ENCODE data around the gene PCNX2.

PCNX2 gene

DNA sequence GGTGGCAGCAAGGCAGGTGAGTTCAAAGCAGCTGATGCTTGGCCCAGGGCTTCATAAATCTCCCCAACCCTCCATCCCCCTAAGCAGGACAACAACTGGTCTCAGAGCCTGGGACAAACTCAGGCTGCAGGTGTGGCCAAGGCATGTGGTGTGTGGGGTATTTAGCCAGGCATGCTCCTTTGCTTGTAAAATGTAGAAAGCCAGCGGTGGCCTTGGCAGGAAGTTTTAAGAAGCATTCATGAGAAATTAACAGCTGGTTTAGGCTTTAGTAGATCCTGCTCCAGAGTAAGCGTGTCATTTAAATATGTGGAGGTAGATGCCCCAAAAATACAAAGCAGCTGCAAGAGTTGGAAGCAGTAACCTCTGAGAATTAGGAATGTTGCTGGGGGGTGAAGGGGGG lies 300.3 kb downstream of the PCNX2 start (continued):
- TF ChIP-seq, protein P1, sequence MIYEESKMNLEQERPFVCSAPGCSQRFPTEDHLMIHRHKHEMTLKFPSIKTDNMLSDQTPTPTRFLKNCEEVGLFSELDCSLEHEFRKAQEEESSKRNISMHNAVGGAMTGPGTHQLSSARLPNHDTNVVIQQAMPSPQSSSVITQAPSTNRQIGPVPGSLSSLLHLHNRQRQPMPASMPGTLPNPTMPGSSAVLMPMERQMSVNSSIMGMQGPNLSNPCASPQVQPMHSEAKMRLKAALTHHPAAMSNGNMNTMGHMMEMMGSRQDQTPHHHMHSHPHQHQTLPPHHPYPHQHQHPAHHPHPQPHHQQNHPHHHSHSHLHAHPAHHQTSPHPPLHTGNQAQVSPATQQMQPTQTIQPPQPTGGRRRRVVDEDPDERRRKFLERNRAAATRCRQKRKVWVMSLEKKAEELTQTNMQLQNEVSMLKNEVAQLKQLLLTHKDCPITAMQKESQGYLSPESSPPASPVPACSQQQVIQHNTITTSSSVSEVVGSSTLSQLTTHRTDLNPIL (CRISPR knock-in tag; IDR thresholded peaks at IDR 0.05; ENCODE audit: low read depth), result no peak
- no peak for TF ChIP-seq SNAI2 (CRISPR knock-in tag; IDR thresholded peaks at IDR 0.05)
- no peak for TF ChIP-seq ZC3H10 (CRISPR knock-in tag; IDR thresholded peaks at IDR 0.05)

DNA sequence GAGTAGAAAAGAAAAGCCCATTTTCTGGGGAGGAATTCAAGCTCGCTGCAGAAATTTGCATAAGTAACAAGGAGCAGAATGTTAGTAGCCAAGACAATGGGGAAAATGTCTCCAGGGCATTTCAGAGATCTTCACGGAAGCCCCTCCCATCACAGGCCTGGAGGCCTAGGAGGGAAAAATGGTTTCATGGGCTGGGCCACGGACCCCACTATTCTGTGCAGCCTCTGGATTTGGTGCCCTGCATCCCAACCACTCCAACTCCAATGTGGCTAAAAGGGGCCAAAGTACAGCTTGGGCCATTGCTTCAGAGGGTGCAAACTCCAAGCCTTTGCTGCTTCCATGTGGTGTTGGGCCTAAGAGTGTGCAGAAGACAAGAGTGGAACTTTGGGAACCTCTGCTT lies 302.0 kb downstream of the PCNX2 start:
- TF ChIP-seq, protein P2, sequence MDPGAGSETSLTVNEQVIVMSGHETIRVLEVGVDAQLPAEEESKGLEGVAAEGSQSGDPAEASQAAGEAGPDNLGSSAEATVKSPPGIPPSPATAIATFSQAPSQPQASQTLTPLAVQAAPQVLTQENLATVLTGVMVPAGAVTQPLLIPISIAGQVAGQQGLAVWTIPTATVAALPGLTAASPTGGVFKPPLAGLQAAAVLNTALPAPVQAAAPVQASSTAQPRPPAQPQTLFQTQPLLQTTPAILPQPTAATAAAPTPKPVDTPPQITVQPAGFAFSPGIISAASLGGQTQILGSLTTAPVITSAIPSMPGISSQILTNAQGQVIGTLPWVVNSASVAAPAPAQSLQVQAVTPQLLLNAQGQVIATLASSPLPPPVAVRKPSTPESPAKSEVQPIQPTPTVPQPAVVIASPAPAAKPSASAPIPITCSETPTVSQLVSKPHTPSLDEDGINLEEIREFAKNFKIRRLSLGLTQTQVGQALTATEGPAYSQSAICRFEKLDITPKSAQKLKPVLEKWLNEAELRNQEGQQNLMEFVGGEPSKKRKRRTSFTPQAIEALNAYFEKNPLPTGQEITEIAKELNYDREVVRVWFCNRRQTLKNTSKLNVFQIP (CRISPR knock-in tag; IDR thresholded peaks at IDR 0.05; ENCODE audit: borderline replicate concordance, low read depth), result no peak
- no peak for TF ChIP-seq ISL1 (CRISPR knock-in tag; IDR thresholded peaks at IDR 0.05)
- TF ChIP-seq ZFP30 (CRISPR knock-in tag; IDR thresholded peaks at IDR 0.05), result no peak
- no peak for TF ChIP-seq BACH2 (CRISPR knock-in tag; IDR thresholded peaks at IDR 0.05; ENCODE audit: borderline replicate concordance)
- TF ChIP-seq ESRRG (CRISPR knock-in tag; IDR thresholded peaks at IDR 0.05), result no peak
- no peak for TF ChIP-seq ARNTL (CRISPR knock-in tag; IDR thresholded peaks at IDR 0.05; ENCODE audit: borderline replicate concordance, low read depth)
- no peak for TF ChIP-seq RARB (CRISPR knock-in tag; IDR thresholded peaks at IDR 0.05)
- no peak for TF ChIP-seq PPARA (CRISPR knock-in tag; IDR thresholded peaks at IDR 0.05; ENCODE audit: borderline replicate concordance)
- no peak for TF ChIP-seq TOX (CRISPR knock-in tag; IDR thresholded peaks at IDR 0.05; ENCODE audit: borderline replicate concordance)
- TF ChIP-seq OSR1 (CRISPR knock-in tag; IDR thresholded peaks at IDR 0.05), result no peak
- no peak for ATAC-seq

DNA sequence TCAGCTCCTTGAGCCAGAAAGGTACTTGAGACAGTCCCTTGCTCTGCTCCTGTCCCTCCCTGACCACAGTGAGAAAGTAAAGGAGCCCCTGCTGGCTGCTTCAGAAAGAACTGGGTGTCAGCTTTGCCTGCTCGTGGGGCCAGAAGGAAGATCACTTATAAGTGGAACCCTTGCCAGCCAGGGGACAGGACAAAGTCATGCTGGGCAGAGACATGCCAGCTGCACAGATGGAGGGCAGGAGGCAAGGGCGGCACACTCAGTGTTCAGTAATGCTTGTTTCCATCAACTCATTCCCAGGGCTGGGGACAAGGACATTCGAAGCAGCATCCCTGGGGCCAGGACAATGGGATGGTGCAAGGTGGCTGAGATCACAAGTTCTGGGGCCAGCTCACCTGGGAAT lies 303.3 kb downstream of the PCNX2 start:
- no peak for ATAC-seq
- no peak for TF ChIP-seq ZFP3 (CRISPR knock-in tag; IDR thresholded peaks at IDR 0.05)
- TF ChIP-seq BACH2 (CRISPR knock-in tag; IDR thresholded peaks at IDR 0.05; ENCODE audit: borderline replicate concordance), result no peak
- TF ChIP-seq, protein P1 (CRISPR knock-in tag; IDR thresholded peaks at IDR 0.05; ENCODE audit: low read depth), result no peak
- TF ChIP-seq ZNF70 (CRISPR knock-in tag; IDR thresholded peaks at IDR 0.05), result no peak
- TF ChIP-seq CSDC2 (CRISPR knock-in tag; IDR thresholded peaks at IDR 0.05), result no peak
- no peak for TF ChIP-seq ZNF565 (CRISPR knock-in tag; conservative IDR thresholded peaks at IDR 0.05; ENCODE audit: low read depth)
- TF ChIP-seq TOX (CRISPR knock-in tag; IDR thresholded peaks at IDR 0.05; ENCODE audit: borderline replicate concordance), result no peak
- TF ChIP-seq ISL1 (CRISPR knock-in tag; IDR thresholded peaks at IDR 0.05), result no peak
- no peak for TF ChIP-seq GLIS3 (CRISPR knock-in tag; IDR thresholded peaks at IDR 0.05)
- no peak for TF ChIP-seq OSR1 (CRISPR knock-in tag; IDR thresholded peaks at IDR 0.05)
- TF ChIP-seq SNAI2 (CRISPR knock-in tag; IDR thresholded peaks at IDR 0.05), result no peak
- TF ChIP-seq, protein P3, sequence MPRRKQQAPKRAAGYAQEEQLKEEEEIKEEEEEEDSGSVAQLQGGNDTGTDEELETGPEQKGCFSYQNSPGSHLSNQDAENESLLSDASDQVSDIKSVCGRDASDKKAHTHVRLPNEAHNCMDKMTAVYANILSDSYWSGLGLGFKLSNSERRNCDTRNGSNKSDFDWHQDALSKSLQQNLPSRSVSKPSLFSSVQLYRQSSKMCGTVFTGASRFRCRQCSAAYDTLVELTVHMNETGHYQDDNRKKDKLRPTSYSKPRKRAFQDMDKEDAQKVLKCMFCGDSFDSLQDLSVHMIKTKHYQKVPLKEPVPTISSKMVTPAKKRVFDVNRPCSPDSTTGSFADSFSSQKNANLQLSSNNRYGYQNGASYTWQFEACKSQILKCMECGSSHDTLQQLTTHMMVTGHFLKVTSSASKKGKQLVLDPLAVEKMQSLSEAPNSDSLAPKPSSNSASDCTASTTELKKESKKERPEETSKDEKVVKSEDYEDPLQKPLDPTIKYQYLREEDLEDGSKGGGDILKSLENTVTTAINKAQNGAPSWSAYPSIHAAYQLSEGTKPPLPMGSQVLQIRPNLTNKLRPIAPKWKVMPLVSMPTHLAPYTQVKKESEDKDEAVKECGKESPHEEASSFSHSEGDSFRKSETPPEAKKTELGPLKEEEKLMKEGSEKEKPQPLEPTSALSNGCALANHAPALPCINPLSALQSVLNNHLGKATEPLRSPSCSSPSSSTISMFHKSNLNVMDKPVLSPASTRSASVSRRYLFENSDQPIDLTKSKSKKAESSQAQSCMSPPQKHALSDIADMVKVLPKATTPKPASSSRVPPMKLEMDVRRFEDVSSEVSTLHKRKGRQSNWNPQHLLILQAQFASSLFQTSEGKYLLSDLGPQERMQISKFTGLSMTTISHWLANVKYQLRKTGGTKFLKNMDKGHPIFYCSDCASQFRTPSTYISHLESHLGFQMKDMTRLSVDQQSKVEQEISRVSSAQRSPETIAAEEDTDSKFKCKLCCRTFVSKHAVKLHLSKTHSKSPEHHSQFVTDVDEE (CRISPR knock-in tag; IDR thresholded peaks at IDR 0.05), result no peak

DNA sequence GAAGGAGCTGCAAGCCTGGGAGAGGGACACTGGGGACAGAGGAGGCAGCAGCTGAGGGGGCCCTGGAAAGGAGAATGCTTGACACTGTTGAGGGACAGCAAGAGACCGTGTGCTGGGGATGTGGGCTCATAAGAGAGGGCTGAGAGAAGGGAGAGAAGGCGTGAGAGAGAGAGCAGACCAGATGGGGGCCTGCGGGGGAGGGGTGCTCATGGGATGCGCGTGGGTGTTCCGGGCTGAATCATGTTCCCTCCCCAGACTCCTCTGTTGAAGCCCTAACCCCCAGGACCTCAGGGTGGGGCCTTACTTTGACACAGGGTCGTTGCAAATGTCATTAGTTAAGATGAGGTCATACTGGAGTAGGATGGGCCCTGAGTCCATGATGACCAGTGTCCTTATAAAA lies 304.3 kb downstream of the PCNX2 start:
- ATAC-seq, result no peak
- TF ChIP-seq, protein P4, sequence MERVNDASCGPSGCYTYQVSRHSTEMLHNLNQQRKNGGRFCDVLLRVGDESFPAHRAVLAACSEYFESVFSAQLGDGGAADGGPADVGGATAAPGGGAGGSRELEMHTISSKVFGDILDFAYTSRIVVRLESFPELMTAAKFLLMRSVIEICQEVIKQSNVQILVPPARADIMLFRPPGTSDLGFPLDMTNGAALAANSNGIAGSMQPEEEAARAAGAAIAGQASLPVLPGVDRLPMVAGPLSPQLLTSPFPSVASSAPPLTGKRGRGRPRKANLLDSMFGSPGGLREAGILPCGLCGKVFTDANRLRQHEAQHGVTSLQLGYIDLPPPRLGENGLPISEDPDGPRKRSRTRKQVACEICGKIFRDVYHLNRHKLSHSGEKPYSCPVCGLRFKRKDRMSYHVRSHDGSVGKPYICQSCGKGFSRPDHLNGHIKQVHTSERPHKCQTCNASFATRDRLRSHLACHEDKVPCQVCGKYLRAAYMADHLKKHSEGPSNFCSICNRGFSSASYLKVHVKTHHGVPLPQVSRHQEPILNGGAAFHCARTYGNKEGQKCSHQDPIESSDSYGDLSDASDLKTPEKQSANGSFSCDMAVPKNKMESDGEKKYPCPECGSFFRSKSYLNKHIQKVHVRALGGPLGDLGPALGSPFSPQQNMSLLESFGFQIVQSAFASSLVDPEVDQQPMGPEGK (CRISPR knock-in tag; IDR thresholded peaks at IDR 0.05; ENCODE audit: borderline replicate concordance), result no peak
- TF ChIP-seq GLIS3 (CRISPR knock-in tag; IDR thresholded peaks at IDR 0.05), result no peak
- TF ChIP-seq, protein P2 (CRISPR knock-in tag; IDR thresholded peaks at IDR 0.05; ENCODE audit: borderline replicate concordance, low read depth), result no peak
- TF ChIP-seq TCF4 (CRISPR knock-in tag; IDR thresholded peaks at IDR 0.05; ENCODE audit: borderline replicate concordance), result no peak
- TF ChIP-seq ZFP3 (CRISPR knock-in tag; IDR thresholded peaks at IDR 0.05), result no peak
- TF ChIP-seq, protein P3 (CRISPR knock-in tag; IDR thresholded peaks at IDR 0.05), result no peak
- TF ChIP-seq ZFP30 (CRISPR knock-in tag; IDR thresholded peaks at IDR 0.05), result no peak
- no peak for TF ChIP-seq BACH2 (CRISPR knock-in tag; IDR thresholded peaks at IDR 0.05; ENCODE audit: borderline replicate concordance)
- no peak for TF ChIP-seq OSR1 (CRISPR knock-in tag; IDR thresholded peaks at IDR 0.05)
- no peak for TF ChIP-seq PPARA (CRISPR knock-in tag; IDR thresholded peaks at IDR 0.05; ENCODE audit: borderline replicate concordance)
- TF ChIP-seq ARNTL (CRISPR knock-in tag; IDR thresholded peaks at IDR 0.05; ENCODE audit: borderline replicate concordance, low read depth), result no peak
- TF ChIP-seq ZNF70 (CRISPR knock-in tag; IDR thresholded peaks at IDR 0.05), result no peak
- TF ChIP-seq RARB (CRISPR knock-in tag; IDR thresholded peaks at IDR 0.05), result no peak
- TF ChIP-seq ZNF8 (CRISPR knock-in tag; IDR thresholded peaks at IDR 0.05), result no peak
- TF ChIP-seq ZC3H10 (CRISPR knock-in tag; IDR thresholded peaks at IDR 0.05), result no peak
